GM18858 (cell line): Measurements from ENCODE around the gene CCDC190.
"Not testable (repeated sequence)": the region's sequence is repeated elsewhere in the genome, so short reads cannot be mapped to it uniquely, and the experiment has no call there.

Source experiments
- ATAC-seq: cut with Tn5 transposase; IDR thresholded peaks from one replicate; pipeline ENCODE4 v1.9.1; 2021; ENCODE audit not compliant: unreplicated experiment

Gene CCDC190

GRCh38 chr1:162878000-162878596 lies 17.1 kb upstream of the CCDC190 start:
- no peak for ATAC-seq

DNA sequence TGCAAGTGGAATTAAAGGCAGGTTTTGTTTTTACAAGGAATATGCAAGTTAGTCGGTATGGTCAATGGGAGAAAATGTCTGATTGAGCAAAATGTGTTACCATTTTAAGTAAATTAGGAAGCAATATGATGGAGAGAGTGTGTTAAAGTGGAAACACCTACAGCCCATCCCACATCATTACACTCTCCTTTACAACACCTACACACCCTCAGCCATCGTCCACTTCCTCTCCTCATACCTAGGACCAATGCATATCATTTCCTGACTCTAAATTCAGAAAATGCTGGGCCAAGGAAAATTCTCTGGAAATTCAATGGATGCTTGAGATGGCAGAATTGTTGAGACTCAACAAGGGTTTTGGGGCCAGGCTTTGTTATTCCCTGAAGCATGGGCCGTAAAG lies 16.4 kb upstream of the CCDC190 start:
- no peak for ATAC-seq

GRCh38 chr1:162876751-162877150 lies 15.8 kb upstream of the CCDC190 start:
- ATAC-seq: no peak

DNA sequence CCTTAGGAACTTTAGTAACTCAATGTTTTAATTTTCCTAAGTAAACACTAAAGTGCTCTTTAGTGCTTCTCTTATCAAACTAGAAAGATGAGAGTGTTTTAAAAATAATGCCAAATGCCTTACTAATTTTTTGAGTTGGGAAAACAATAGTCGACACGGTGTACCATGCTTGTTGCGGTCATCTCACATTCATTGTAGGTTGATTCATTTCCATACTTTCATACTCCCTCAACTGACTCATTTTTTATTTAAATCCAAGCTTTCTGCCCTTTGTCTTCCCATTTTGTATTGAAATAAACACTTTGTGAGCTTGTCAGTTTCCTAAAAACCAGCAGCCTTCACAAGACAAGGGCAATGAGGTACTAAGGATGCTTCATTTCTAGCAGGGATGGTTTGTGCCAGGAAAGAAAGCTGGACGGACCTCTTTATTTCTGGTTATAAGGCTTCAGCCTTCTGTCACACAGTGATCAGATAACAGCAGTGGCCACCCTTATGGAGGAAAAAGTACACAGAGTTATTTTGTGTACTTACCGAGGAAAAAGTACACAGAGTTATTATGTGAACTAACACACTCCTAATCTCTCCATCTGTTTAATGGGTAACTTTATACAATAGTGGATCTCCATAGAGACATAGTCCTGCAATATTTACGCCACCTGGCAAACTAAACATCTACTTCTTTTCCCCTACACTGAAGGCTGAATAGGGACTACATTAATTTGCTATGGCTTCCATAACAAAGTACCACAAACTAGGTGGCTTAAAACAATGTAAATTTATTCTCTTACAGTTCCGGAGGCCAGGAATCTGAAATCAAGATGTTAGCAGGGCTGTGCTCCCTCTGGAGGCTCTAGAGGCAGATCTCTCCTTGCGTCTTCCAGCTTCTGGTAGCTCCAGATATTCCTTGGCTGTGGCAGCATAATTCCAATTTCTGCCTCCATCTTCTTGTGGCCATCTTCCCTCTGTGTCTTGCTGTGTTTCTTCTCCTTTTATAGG lies 13.0 kb upstream of the CCDC190 start:
- no peak for ATAC-seq

GRCh38 chr1:162872981-162873380 lies 12.0 kb upstream of the CCDC190 start:
- no peak for ATAC-seq

GRCh38 chr1:162871417-162871816 lies 10.4 kb upstream of the CCDC190 start:
- not testable (repeated sequence) for ATAC-seq

DNA sequence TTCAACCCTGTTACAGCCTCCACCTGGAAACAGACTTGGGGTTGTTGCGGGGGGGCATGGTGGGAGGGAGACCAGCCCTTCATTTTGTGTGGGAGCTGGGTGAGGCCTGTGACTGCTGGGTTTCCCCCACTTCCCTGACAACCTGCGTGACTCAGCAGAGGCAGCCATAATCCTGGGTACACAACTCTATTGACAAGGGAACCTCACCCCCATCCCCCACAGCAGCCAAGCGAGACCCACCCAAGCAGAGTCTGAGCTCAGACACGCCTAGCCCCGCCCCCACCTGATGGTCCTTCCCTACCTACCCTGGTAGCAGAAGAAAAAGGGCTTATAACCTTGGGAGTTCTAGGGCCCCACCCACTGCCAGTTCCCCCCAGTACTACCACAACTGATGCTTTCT lies 8.0 kb upstream of the CCDC190 start:
- no peak for ATAC-seq

- ATAC-seq: no peak
Measured at GRCh38 chr1:162861625-162862024, 650 bp upstream of the CCDC190 start.

GRCh38 chr1:162859191-162859590 lies 1.8 kb downstream of the CCDC190 start:
- ATAC-seq: no peak

GRCh38 chr1:162857850-162858249 lies 3.1 kb downstream of the CCDC190 start:
- no peak for ATAC-seq

- ATAC-seq: no peak
Measured at GRCh38 chr1:162856260-162856659, 4.7 kb downstream of the CCDC190 start.

DNA sequence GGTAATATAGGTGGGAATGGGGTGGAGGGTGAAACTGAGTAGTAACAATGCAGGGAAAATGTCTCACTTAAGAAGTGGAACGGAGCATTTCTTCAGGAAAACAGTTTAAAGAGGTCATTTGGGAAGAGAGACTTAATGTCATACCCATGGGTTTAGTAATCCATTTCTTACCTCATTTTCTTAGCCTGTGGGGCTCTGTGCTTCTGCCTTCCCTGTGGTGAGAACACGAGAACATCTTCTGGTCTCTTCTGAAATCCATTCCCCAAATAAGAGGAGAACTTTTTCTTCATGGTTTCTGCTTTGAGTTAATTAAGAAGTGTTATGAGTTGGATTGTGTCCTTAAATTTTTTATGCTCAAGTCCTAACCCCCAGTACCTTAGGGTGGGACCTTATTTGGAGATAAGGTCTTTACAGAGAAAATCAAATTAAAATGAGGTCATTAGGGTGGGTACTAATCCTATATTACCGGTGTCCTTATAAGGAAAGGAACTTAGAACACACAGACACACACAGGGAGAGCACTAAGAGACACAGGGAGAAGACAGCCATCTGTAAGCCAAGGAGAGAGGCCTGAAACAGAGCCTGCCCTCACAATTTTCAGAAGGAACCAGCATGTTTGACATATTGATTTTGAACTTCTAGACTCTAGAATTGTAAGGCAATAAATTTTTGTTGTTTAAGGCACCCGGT lies 5.4 kb downstream of the CCDC190 start:
- ATAC-seq: no peak

- ATAC-seq: peak; percentile 81
Measured at GRCh38 chr1:162854245-162854882, 6.6 kb downstream of the CCDC190 start.

DNA sequence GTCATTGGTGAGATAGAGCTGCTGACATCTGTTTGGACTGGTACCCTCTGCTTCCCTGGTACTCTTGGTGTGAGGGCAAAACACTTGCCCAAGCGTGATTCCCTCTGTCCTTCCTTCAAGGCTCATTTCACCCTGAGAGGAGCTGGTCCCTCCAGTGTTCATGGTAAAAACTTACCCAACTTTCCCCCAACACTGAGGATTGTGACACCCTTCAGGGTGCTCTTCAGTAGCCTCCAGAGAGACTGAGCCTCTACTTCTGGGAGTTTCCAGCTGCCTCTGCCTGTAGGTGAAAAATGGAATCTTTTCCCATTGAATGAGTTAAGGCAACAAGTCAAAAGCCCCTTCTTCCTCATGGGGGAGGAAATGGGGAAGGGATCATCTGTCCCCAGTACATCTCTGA lies 9.6 kb downstream of the CCDC190 start:
- ATAC-seq: no peak

DNA sequence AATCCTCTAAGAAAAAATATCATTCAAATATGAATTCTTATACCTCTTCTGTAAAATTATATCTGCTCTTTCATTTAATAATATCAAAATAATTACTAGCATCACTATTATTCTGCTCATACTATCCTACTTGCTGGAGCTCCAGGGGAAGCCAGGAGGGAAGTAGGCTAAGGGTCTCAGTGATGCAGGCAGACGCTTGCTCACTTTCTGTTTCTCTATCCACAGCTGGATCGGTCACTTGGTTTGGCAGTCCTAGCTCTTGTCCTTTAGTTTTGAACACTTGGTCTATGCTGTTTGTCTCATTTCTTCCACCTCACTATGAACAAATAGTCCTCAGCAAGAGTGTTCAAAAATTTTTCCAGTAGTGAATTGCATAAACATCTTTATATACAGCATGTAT lies 11.3 kb downstream of the CCDC190 start:
- no peak for ATAC-seq

DNA sequence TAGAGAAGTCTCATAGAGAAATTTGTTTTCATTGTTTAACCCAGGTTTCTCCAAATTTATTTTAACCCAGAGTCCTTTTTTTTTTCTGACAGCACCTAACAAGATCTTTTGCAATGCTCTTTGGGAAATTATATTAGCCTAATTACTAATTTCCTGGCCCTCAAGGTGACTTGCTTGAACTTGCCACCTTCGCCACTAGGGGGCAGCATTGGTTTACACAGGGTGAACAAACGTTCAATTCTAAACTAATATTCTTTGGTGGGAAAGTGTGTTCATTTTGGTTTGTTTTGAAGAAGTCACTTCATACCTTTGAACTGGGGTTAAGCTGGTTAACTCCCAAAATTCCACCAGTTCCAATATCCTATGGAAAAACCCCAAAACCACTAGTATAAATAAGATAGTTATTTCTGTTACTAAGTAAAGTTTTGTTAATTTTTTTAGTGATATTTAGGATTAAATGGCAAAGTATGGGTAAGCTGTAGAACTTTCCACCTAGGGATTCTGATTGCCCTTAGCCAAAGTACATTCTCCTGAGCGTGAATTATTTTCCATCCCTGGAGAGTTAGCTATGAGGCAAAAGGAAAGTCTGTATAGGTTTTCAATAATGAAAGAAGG lies 13.0 kb downstream of the CCDC190 start:
- ATAC-seq: no peak

- ATAC-seq: no peak
Measured at GRCh38 chr1:162846256-162847212, 14.4 kb downstream of the CCDC190 start.

DNA sequence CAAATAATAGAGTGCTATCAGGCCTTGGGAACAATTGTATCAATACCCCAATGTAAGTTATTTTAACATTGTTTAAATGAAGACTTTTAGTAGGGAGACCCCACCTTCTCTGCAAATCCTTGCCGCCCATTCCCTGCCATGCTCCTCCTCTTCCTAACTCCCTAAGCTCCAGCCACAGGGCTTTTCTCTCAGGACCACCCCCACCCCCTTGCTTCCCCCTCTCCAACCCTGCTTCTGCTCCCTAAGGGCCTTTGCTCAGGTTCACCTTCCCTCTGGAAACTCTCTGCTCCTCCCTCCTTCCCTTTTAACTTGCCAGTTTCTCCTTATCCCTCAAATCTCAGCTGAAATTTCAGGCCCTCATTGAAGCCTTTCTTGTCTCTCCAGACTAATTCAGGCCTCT lies 16.8 kb downstream of the CCDC190 start:
- ATAC-seq: no peak

GRCh38 chr1:162840250-162840839 lies 20.6 kb downstream of the CCDC190 start:
- no peak for ATAC-seq
